Measurements from ENCODE around the gene CEP78. TPM values are rescaled to one million over a fixed set of nuclear protein-coding genes. Genes with fewer than 3 reads are reported as not detected.

CEP78 gene
- total RNA-seq (10 to 100 TPM; 23.2 to 37.4 (median 29.5) TPM), total RNA-seq (17.3 to 94.1 (median 46.2) reads per million in 29 experiments)
- 40.7 TPM for total RNA-seq (2013)

GRCh38 chr9:78235762-78236550 is at the start of gene CEP78:
Gene CEP78, plus strand, starts transcription at chr9:78236075. Its CDS starts 276 bp downstream, at chr9:78236351.
- H3K9me3 Mint-ChIP-seq = no peaks in the 10 kb centered on the region
- under 1% methylated on average over 87 of the region's 87 CpGs for WGBS (ENCODE audit: insufficient coverage)
- H3K9me3 ChIP-seq = no peaks in the 10 kb centered on the region
- DNase-seq (peak; percentile 75 to 93 (median 84)), ATAC-seq (replicated peaks in 1 of 4) (peak; percentile 98)
- H3K27ac Mint-ChIP-seq = peak within 1 kb of the TSS; percentile 94 to 95
- peaks cover 33 to 49% (median 35%) of the 10 kb centered on the region in 3 donors for H3K4me1 Mint-ChIP-seq
- peak within 1 kb of the TSS; percentile 71 for H3K27ac ChIP-seq (ENCODE audit: low read length)
- ChIA-PET CTCF (interaction anchor here in 1 of 2 donors (0.7 to 1.0 kb wide), 2 partner anchors 259 to 779 kb away, joined by 3 to 4 read pairs; no protein-coding TSS in a partner anchor), POLR2A (no interaction called here)
- H3K36me3 Mint-ChIP-seq = peaks cover 12% of the 10 kb centered on the region
- H3K27me3 ChIP-seq (replicated peaks in 1 of 2; ENCODE audit: control insufficient read depth in 2 of 2, extremely low read depth in 1 of 2, insufficient read depth in 2 of 2, low read length in 1 of 2) = no peaks in the 10 kb centered on the region
- peak within 1 kb of the TSS in 1 of 3 donors; percentile 96 for H3K4me3 Mint-ChIP-seq
- H3K4me1 ChIP-seq (ENCODE audit: control insufficient read depth in 1 of 2, extremely low read depth in 1 of 2, insufficient read depth in 2 of 2, low read length in 2 of 2) = peaks cover 9 to 36% of the 10 kb centered on the region in 2 experiments
- H3K27me3 Mint-ChIP-seq = no peaks in the 10 kb centered on the region
- peaks cover 0 to 8% of the 10 kb centered on the region in 2 donors for H3K36me3 ChIP-seq (ENCODE audit: control insufficient read depth in 2 of 2, extremely low read depth in 1 of 2, insufficient read depth in 1 of 2, low read length in 1 of 2)
- peak within 1 kb of the TSS; percentile 74 to 100 for H3K4me3 ChIP-seq (ENCODE audit: control insufficient read depth in 1 of 2, extremely low read depth in 1 of 2, low read length in 1 of 2)

GRCh38 chr9:78187763-78188484 is 48.0 kb upstream of the CEP78 start:
- no peak overlapping the region for H3K4me3 ChIP-seq (ENCODE audit: control insufficient read depth in 1 of 2, extremely low read depth in 1 of 2, low read length in 1 of 2)
- no CpG with 5 or more reads among the region's 5 CpGs for WGBS (ENCODE audit: insufficient coverage)
- Mint-ChIP-seq H3K36me3 (no peaks in the 10 kb centered on the region), H3K4me1 (peaks cover 0 to 6% (median 3%) of the 10 kb centered on the region in 3 donors), H3K4me3 (no peak overlapping the region), H3K27me3 (no peaks in the 10 kb centered on the region), H3K9me3 (no peaks in the 10 kb centered on the region), H3K27ac (no peak overlapping the region)
- CTCF ChIA-PET = no interaction called here
- DNase-seq (no peak), ATAC-seq (replicated peaks in 1 of 4) (no peak)
- H3K27me3 ChIP-seq (replicated peaks in 1 of 2; ENCODE audit: control insufficient read depth in 2 of 2, extremely low read depth in 1 of 2, insufficient read depth in 2 of 2, low read length in 1 of 2) = no peaks in the 10 kb centered on the region
- POLR2A ChIA-PET = no interaction called here
- H3K27ac ChIP-seq (ENCODE audit: low read length) = no peak overlapping the region
- no peaks in the 10 kb centered on the region for H3K9me3 ChIP-seq
- H3K4me1 ChIP-seq (ENCODE audit: control insufficient read depth in 1 of 2, extremely low read depth in 1 of 2, insufficient read depth in 2 of 2, low read length in 2 of 2) = no peaks in the 10 kb centered on the region
- H3K36me3 ChIP-seq (ENCODE audit: control insufficient read depth in 2 of 2, extremely low read depth in 1 of 2, insufficient read depth in 1 of 2, low read length in 1 of 2) = no peaks in the 10 kb centered on the region

- H3K27ac ChIP-seq (ENCODE audit: low read length) = no peak overlapping the region
- Mint-ChIP-seq H3K4me1 (peaks cover 2 to 6% (median 3%) of the 10 kb centered on the region in 3 donors), H3K36me3 (no peaks in the 10 kb centered on the region), H3K27me3 (no peaks in the 10 kb centered on the region), H3K9me3 (no peaks in the 10 kb centered on the region), H3K4me3 (no peak overlapping the region), H3K27ac (no peak overlapping the region)
- DNase-seq (no peak), ATAC-seq (replicated peaks in 1 of 4) (no peak)
- ChIA-PET CTCF (no interaction called here), POLR2A (no interaction called here)
- H3K27me3 ChIP-seq (replicated peaks in 1 of 2; ENCODE audit: control insufficient read depth in 2 of 2, extremely low read depth in 1 of 2, insufficient read depth in 2 of 2, low read length in 1 of 2) = no peaks in the 10 kb centered on the region
- H3K4me3 ChIP-seq (ENCODE audit: control insufficient read depth in 1 of 2, extremely low read depth in 1 of 2, low read length in 1 of 2) = no peak overlapping the region
- H3K4me1 ChIP-seq (ENCODE audit: control insufficient read depth in 1 of 2, extremely low read depth in 1 of 2, insufficient read depth in 2 of 2, low read length in 2 of 2) = no peaks in the 10 kb centered on the region
- no peaks in the 10 kb centered on the region for H3K36me3 ChIP-seq (ENCODE audit: control insufficient read depth in 2 of 2, extremely low read depth in 1 of 2, insufficient read depth in 1 of 2, low read length in 1 of 2)
- WGBS (ENCODE audit: insufficient coverage) = 100% methylated on average over 1 of the region's 1 CpG
- H3K9me3 ChIP-seq = no peaks in the 10 kb centered on the region
These were observed 47.3 kb upstream of the CEP78 start for GRCh38 chr9:78188594-78188993.

- Histone ChIP-seq H3K9me3 (no peaks in the 10 kb centered on the region), H3K4me1 (ENCODE audit: control insufficient read depth in 1 of 2, extremely low read depth in 1 of 2, insufficient read depth in 2 of 2, low read length in 2 of 2) (no peaks in the 10 kb centered on the region), H3K27me3 (replicated peaks in 1 of 2; ENCODE audit: control insufficient read depth in 2 of 2, extremely low read depth in 1 of 2, insufficient read depth in 2 of 2, low read length in 1 of 2) (no peaks in the 10 kb centered on the region), H3K36me3 (ENCODE audit: control insufficient read depth in 2 of 2, extremely low read depth in 1 of 2, insufficient read depth in 1 of 2, low read length in 1 of 2) (no peaks in the 10 kb centered on the region), H3K27ac (ENCODE audit: low read length) (no peak overlapping the region), H3K4me3 (ENCODE audit: control insufficient read depth in 1 of 2, extremely low read depth in 1 of 2, low read length in 1 of 2) (no peak overlapping the region)
- Mint-ChIP-seq H3K27me3 (no peaks in the 10 kb centered on the region), H3K4me1 (peaks cover 2 to 6% (median 5%) of the 10 kb centered on the region in 3 donors), H3K36me3 (no peaks in the 10 kb centered on the region), H3K9me3 (no peaks in the 10 kb centered on the region), H3K4me3 (no peak overlapping the region), H3K27ac (no peak overlapping the region)
- WGBS (ENCODE audit: insufficient coverage) = 60% methylated on average over 1 of the region's 5 CpGs
- ChIA-PET POLR2A (no interaction called here), CTCF (no interaction called here)
- DNase-seq (no peak), ATAC-seq (replicated peaks in 1 of 4) (no peak)
These were observed 46.9 kb upstream of the CEP78 start for GRCh38 chr9:78189001-78189400.

- Histone ChIP-seq H3K4me3 (ENCODE audit: control insufficient read depth in 1 of 2, extremely low read depth in 1 of 2, low read length in 1 of 2) (no peak overlapping the region), H3K9me3 (no peaks in the 10 kb centered on the region), H3K36me3 (ENCODE audit: control insufficient read depth in 2 of 2, extremely low read depth in 1 of 2, insufficient read depth in 1 of 2, low read length in 1 of 2) (no peaks in the 10 kb centered on the region), H3K27ac (ENCODE audit: low read length) (no peak overlapping the region), H3K27me3 (replicated peaks in 1 of 2; ENCODE audit: control insufficient read depth in 2 of 2, extremely low read depth in 1 of 2, insufficient read depth in 2 of 2, low read length in 1 of 2) (no peaks in the 10 kb centered on the region), H3K4me1 (ENCODE audit: control insufficient read depth in 1 of 2, extremely low read depth in 1 of 2, insufficient read depth in 2 of 2, low read length in 2 of 2) (no peaks in the 10 kb centered on the region)
- H3K27me3 Mint-ChIP-seq = no peaks in the 10 kb centered on the region
- 84% methylated on average over 4 of the region's 5 CpGs for WGBS (ENCODE audit: insufficient coverage)
- CTCF ChIA-PET = no interaction called here
- DNase-seq (no peak), ATAC-seq (replicated peaks in 1 of 4) (no peak)
- POLR2A ChIA-PET = no interaction called here
- no peaks in the 10 kb centered on the region for H3K9me3 Mint-ChIP-seq
- no peaks in the 10 kb centered on the region for H3K36me3 Mint-ChIP-seq
- H3K27ac Mint-ChIP-seq = no peak overlapping the region
- no peak overlapping the region for H3K4me3 Mint-ChIP-seq
- H3K4me1 Mint-ChIP-seq = peaks cover 2 to 7% (median 6%) of the 10 kb centered on the region in 3 donors
These were observed 46.4 kb upstream of the CEP78 start for GRCh38 chr9:78189461-78189860.

- H3K4me3 Mint-ChIP-seq = no peak overlapping the region
- H3K4me1 ChIP-seq (ENCODE audit: control insufficient read depth in 1 of 2, extremely low read depth in 1 of 2, insufficient read depth in 2 of 2, low read length in 2 of 2) = no peaks in the 10 kb centered on the region
- H3K4me3 ChIP-seq (ENCODE audit: control insufficient read depth in 1 of 2, extremely low read depth in 1 of 2, low read length in 1 of 2) = no peak overlapping the region
- no peak overlapping the region for H3K27ac ChIP-seq (ENCODE audit: low read length)
- no peaks in the 10 kb centered on the region for H3K27me3 Mint-ChIP-seq
- H3K4me1 Mint-ChIP-seq = peaks cover 4 to 14% (median 13%) of the 10 kb centered on the region in 3 donors
- H3K27ac Mint-ChIP-seq = no peak overlapping the region
- ATAC-seq (replicated peaks in 1 of 4) (no peak), DNase-seq (no peak)
- peaks cover 0 to 7% (median 0%) of the 10 kb centered on the region in 3 donors for H3K9me3 Mint-ChIP-seq
- no peaks in the 10 kb centered on the region for H3K36me3 Mint-ChIP-seq
- H3K9me3 ChIP-seq = no peaks in the 10 kb centered on the region
- POLR2A ChIA-PET = interaction anchor here in 1 of 2 donors (0.6 kb wide), 1 partner anchor 15 kb away, joined by 6 read pairs; no protein-coding TSS in a partner anchor
- H3K27me3 ChIP-seq (replicated peaks in 1 of 2; ENCODE audit: control insufficient read depth in 2 of 2, extremely low read depth in 1 of 2, insufficient read depth in 2 of 2, low read length in 1 of 2) = no peaks in the 10 kb centered on the region
- CTCF ChIA-PET = interaction anchor here in 1 of 2 donors (0.5 kb wide), 1 partner anchor 441 kb away, joined by 3 read pairs; no protein-coding TSS in a partner anchor
- no peaks in the 10 kb centered on the region for H3K36me3 ChIP-seq (ENCODE audit: control insufficient read depth in 2 of 2, extremely low read depth in 1 of 2, insufficient read depth in 1 of 2, low read length in 1 of 2)
These were observed 43.9 kb upstream of the CEP78 start for GRCh38 chr9:78191931-78192330.
